Right forelimb (tissue), 1 donor: ENCODE results near the gene MLLT11.
A peak's percentile ranks its signal among the peaks of the same experiment; 100 is the strongest.

Source experiments
- DNase-seq: peaks from one replicate; pipeline ENCODE4 v3.0.0-alpha.2; 2018

Gene MLLT11, protein sequence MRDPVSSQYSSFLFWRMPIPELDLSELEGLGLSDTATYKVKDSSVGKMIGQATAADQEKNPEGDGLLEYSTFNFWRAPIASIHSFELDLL

GRCh38 chr1:151060007-151060656 is at the start of gene MLLT11:
Gene MLLT11 (plus strand): TSS chr1:151060397. CDS start chr1:151067225, 6,828 bp downstream.
- DNase-seq: peak; percentile 80

GRCh38 chr1:151011154-151011850 is 48.9 kb upstream of the MLLT11 start:
- no peak for DNase-seq

DNA sequence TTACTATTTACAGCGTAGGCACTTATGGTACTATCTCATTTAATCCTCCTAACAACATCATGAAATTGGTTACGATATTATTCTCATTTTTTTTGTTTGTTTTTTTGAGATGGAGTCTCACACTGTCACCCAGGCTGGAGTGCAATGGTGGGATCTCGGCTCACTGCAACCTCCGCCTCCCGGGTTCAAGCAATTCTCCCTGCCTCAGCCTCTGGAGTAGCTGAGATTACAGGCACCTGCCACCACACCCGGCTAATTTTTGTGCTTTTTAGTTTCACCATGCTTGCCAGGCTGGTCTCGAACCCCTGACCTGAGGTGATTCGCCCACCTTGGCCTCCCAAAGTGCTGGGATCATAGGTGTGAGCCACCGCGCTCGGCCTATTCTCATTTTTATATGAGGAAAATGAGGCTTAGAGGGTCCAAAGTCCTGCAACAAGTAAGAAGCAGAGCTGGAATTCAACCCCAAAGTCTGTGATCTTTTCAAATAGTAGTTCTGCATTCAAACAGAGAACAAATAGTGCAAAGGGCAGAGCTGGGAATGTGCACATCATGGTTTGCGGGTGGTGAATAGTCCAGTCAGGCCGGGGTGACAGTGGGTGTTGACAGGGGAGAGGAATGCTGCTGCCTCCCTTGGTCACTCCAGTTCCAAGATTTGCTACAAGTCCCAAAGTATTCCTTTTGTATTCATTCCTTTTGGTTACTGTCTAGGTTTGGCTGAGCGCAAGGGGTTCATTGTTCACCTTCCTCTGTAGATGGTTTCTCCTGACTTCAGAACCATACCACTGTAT is 47.3 kb upstream of the MLLT11 start:
- no peak for DNase-seq

GRCh38 chr1:151013518-151013917 is 46.7 kb upstream of the MLLT11 start:
- DNase-seq: no peak

DNA sequence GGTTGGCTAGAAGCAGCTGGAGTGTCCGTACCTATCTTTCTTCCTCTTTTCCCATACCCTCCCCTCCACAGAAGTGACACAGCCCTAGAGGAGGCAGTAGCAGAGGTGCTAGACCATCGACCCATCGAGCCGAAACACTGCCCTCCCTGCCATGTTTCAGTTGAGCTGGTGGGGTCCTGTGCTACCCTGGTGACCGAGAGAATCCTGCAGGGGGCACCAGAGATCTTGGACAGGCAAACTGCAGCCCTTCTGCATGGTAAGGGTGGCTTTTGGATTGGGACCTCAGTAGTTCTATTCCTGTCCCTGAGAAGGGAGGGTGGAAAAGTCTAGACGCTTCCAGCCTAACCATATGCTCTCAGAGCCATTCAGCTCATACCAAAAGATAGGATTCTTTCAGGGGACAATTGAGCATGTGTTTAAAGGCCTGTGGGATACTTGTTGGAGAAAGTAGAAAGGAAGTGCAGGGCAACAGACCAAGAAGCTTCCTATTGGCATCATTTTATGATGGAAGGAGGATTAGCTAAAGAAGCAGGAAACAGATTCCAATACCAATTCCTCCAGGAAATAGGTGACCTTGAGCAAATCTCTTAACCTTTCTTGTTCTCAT is 35.6 kb upstream of the MLLT11 start:
- peak; percentile 74 for DNase-seq

- DNase-seq: no peak
Measured at GRCh38 chr1:151026460-151026859, 33.7 kb upstream of the MLLT11 start.

DNA sequence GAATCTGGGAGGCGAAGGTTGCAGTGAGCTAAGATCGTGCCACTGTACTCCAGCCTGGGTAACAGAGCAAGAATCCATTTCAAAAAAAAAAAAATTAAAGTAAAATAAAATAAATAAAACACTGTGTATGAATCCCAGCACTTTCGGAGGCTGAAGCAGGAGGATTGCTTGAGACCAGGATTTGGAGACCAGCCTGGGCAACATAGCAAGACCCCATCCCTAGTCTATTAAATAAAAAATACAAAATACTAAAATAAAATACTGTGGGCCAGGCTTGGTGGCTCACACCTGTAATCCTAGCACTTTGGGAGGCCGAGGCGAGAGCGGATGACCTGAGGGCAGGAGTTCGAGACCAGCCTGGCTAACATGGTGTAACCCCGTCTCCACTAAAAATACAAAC is 28.0 kb upstream of the MLLT11 start:
- DNase-seq: no peak

DNA sequence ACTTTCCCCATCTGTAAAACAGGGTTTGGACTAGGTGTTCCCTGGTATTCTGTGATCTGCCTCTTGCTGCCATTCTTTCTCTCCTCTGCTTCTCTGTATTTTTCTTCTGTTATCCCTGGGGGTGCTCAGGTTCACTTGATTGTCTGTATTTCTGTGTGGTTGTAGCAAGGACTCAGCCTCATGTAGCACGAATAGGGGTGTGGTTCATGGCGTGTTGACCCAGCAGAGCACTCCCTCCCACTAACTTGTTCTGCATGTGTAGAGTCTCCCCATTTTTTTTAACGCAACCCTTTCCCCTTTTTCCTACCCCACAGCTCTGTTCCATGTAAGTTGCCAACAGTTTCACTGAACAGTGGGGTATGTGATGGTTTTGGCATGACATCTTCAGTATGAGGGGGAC is 25.0 kb upstream of the MLLT11 start:
- no peak for DNase-seq

DNA sequence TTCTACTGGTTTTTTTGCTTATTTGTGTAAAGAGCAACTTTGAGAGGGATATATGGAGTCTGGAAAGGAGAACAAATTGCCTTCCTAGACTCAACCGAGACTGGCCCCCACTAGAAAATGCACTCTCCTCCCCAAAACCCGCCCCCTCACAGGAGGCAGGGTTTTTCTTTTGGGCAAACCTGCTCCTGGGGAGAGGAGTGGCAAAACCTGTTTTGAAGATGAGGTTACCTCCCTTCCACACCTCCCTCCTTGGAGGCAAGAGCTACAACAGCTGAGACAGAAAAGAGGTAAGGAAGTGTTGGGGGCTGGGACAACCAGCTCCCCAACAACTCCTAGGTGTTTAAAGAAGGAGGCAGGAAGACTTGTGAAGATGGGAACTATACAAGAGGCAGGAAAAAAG is 23.8 kb upstream of the MLLT11 start, which contains the start of gene BNIPL:
Gene BNIPL (plus strand): TSS at position 231 of the 400 bp plus-strand sequence. CDS start 140 bp downstream, at position 371.
- no peak for DNase-seq

DNA sequence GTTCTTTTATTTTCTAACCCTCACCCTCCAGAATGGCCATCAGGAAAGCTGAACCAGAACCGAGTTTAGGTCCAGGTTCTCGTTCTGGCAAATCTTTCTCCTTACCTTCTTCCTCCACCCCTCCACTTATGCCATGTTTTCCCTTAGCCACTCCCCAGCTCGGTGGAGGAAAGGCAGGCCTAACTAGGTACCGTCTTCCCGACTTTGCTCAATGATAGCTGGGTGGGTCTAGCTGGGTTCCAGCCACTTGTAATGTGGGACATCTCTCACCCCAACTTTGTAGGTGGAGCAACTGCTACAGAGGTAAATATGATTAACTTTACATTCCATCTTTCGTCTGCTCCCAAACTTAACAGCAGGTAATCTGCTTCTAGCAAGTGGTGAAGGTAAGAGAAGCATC is 23.2 kb upstream of the MLLT11 start:
- DNase-seq: no peak

- DNase-seq: no peak
Measured at GRCh38 chr1:151039521-151039920, 20.7 kb upstream of the MLLT11 start.

GRCh38 chr1:151043163-151043562 is 17.0 kb upstream of the MLLT11 start:
- DNase-seq: no peak

GRCh38 chr1:151047591-151047924 is 12.6 kb upstream of the MLLT11 start, which contains the start of gene C1orf56:
Gene C1orf56 (plus strand): TSS chr1:151047751. CDS start chr1:151047848, 97 bp downstream.
- DNase-seq: peak; percentile 84

- DNase-seq: peak; percentile 80
Measured at GRCh38 chr1:151047925-151048644, 12.1 kb upstream of the MLLT11 start.

DNA sequence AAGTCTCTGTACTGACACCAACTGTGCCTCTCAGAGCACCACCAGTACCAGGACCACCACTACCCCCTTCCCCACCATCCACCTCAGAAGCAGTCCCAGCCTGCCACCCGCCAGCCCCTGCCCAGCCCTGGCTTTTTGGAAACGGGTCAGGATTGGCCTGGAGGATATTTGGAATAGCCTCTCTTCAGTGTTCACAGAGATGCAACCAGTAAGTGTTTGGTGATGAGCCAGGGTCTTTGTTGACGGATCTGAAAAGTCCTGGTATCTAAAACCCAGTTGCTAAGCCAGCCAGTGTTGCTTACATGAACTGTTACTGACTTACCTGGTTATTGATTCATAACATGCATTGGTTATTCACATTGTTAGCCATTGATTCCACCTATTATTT is 11.6 kb upstream of the MLLT11 start:
- DNase-seq: no peak

- no peak for DNase-seq
Measured at GRCh38 chr1:151049458-151049857, 10.7 kb upstream of the MLLT11 start.

DNA sequence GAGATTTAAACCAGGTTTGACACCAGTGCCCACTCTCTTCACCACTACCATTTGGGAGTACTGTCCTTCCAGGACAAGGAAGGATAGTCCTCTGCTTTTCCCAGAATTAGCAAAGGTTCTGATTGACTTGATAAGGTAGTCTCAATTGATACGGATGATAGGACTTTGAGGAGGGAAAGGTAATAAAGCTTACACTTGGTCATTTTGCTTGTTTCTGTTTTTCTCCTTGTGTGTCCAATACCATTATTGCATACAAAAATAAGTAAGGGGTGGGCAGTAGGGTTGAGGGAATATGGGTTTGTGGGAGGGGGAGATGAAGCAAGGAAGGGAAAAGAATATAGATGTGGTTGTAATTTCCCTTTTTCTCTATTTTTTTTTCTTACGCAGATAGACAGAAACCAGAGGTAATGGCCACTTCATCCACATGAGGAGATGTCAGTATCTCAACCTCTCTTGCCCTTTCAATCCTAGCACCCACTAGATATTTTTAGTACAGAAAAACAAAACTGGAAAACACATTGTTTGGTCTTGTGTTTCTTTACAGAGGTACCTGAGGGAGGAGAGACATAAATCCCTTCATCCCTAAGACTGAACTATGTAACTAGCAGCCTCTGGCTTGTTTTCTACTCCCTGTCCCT is 10.0 kb upstream of the MLLT11 start:
- DNase-seq: no peak

DNA sequence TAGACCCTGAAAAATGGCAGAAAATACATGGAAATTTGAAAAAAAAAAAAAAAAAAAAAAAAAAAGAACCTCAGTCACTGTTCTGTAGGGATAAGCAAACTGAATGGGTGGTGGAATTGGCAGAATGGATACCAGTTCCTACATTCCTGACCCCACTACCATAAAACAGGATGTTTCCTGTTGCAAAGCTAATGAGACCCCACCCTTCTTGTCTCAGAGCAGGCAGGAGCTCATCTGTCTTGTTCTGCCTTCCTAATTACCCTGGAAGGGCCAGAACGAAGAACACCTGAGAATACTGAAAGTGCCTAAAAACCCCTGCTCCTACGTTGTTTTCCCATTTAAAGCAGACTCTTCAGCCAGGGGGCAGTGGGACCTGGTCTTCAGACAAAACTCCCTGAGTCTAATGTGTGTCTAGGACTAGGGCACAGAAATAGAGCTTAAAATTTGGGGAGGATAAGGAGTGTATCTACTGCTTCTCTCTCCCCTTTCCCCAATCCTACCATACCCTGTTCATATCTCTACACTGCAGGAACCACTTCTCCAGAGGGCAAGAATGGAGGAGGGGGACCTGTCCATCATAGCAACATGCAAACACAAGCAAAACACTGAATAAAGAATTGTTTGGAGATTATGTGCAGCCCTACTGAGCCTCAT is 8.7 kb upstream of the MLLT11 start:
- DNase-seq: no peak

- DNase-seq: no peak
Measured at GRCh38 chr1:151054971-151055547, 5.1 kb upstream of the MLLT11 start.

DNA sequence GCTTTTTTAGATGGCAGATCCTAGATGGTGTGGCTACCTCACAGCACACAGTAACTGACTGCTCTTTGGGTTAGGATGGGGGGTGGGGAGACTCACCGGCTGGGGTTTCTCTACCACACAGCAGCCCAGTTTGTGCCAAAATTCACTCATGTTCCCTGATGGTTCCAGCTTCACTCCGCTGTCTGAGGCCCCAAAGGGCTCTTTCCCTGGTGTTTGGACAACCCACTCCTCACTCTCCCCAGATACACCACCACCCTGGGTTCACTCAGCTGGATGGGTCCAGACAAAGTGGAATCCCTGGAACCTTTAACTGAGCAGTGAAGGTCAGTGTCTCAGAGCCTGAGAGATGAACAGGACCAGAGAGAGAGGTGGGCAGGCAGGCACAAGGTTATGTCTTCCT is 4.6 kb upstream of the MLLT11 start:
- DNase-seq: no peak

- no peak for DNase-seq
Measured at GRCh38 chr1:151056149-151056548, 4.0 kb upstream of the MLLT11 start.
